Small intestine (tissue), 7 donors: Measurements from ENCODE around the gene LMCD1. TPM values are rescaled to one million over a fixed set of nuclear protein-coding genes. Genes with fewer than 3 reads are reported as not detected.

Experiments used
- DNase-seq, 2 donors: peaks; one replicate each; pipeline versions ENCODE4 v3.0.0 to v3.0.0-alpha.2; 2013
- FAIRE-seq: peaks from 2 replicates; lab custom pipeline; 2012; peaks lifted over from hg19 to GRCh38; lab: Jason Lieb, UNC
- H3K27ac ChIP-seq, 3 donors: one replicate each; pipeline ENCODE4 v1.5.1; 2013; ENCODE audit warnings: low read length in 2 of 3, mild to moderate bottlenecking in 2 of 3, control low read depth in 1 of 3, inconsistent platforms in 1 of 3, low read depth in 1 of 3, moderate library complexity in 1 of 3
- H3K27me3 ChIP-seq, 3 donors: one replicate each; pipeline ENCODE4 v1.6.1; 2013; ENCODE audit warnings: low read length in 3 of 3, inconsistent platforms in 1 of 3; ENCODE audit not compliant: control insufficient read depth in 3 of 3, insufficient read depth in 3 of 3
- H3K36me3 ChIP-seq, 3 donors: one replicate each; pipeline ENCODE4 v1.6.1; 2013; ENCODE audit warnings: low read length in 3 of 3, inconsistent platforms in 1 of 3, low read depth in 1 of 3, mild to moderate bottlenecking in 1 of 3, moderate library complexity in 1 of 3; ENCODE audit not compliant: control insufficient read depth in 3 of 3, insufficient read depth in 2 of 3
- H3K4me1 ChIP-seq, 3 donors: one replicate each; pipeline ENCODE4 v1.6.1; 2013; ENCODE audit warnings: low read length in 2 of 3, inconsistent platforms in 1 of 3, low read depth in 1 of 3, mild to moderate bottlenecking in 1 of 3, moderate library complexity in 1 of 3; ENCODE audit not compliant: control insufficient read depth in 3 of 3, insufficient read depth in 2 of 3
- H3K4me3 ChIP-seq, 3 donors: one replicate each; pipeline ENCODE4 v1.5.1; 2013; ENCODE audit warnings: low read length in 3 of 3, control low read depth in 1 of 3, inconsistent platforms in 1 of 3, low read depth in 1 of 3, mild to moderate bottlenecking in 1 of 3, moderate library complexity in 1 of 3
- H3K9me3 ChIP-seq, 2 donors: one replicate each; pipeline ENCODE4 v1.6.1; 2013; ENCODE audit warnings: low read depth in 1 of 2, low read length in 1 of 2; ENCODE audit not compliant: control insufficient read depth in 2 of 2, insufficient read depth in 1 of 2
- WGBS, 3 donors: extraction: QIAGEN DNeasy Blood & Tissue Kit; methylation state at CpG; one replicate each; pipeline ENCODE4 v1.1.7; 2013; 5-methylcytosine and 5-hydroxymethylcytosine counted together
- polyA plus RNA-seq, 4 donors: library from polyadenylated mRNA; stranded (reverse) in 3 of 4; unstranded in 1 of 4; fragments of 200-250 nt in 3 of 4; fragments of 120-200 nt in 1 of 4; gene quantifications; one replicate each; pipeline versions ENCODE4 v1.2.1 to v1.2.3, GENCODE V29; 2013
- donor health status: healthy with polysubstance abuse.
- donor health status: control.
- donor health status: control.
- donor health status: Bipolar disorder and iron deficiency.
- donor health status: healthy.

The LMCD1 gene
- polyA plus RNA-seq, 4 donors, result 2.5 to 29.4 (median 14.7) TPM

DNA sequence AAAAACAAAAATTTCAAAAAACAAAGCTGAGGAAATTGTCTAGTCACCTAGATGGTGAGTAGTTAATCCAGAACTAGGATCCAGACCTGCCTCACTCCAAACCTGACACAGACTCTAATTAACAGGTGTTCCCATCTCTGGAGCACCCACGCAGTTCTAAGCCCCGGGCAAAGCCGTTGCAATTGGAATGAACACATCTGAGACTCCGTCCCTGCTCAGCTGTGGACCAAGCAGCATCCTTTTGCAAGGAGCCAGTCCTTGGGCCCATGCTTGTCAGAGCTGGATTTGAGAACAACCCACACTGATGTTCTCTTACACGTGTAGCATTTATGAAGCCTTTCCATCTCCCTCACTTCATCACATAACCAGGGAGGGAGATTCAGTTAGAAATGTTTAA, 54.8 kb downstream of the LMCD1 start:
- Histone ChIP-seq H3K36me3 (peaks cover 0 to 10% (median 0%) of the 10 kb centered on the region in 3 donors), H3K4me1 (peaks cover 0 to 7% (median 0%) of the 10 kb centered on the region in 3 donors), H3K4me3 (no peak overlapping the region), H3K27me3 (no peaks in the 10 kb centered on the region), H3K27ac (peak overlapping the region in 2 of 3 donors; percentile 4 to 67), H3K9me3 (no peaks in the 10 kb centered on the region)
- FAIRE-seq (no peak), DNase-seq (no peak)
- WGBS, 3 donors, result 74 to 94% (median 89%) methylated on average over 5 of the region's 5 CpGs

DNA sequence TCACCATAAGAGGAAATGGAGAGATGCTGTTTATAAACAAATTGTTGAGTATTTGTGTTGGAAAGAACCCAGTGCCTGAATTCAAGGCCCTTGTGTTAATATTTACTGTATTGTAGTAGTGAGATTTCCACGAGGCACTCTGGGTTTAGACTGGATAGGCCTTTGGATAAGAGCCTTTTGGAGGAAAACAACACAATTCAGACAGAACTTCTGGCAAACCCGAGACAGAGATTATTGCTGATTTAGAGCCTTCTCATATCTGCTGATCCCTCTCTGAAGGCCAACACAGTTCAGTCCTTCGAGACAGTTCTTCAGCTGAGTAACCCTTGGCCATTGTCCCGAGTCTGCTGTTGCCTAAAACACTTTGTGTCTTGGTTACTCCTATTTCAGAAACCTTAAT, 55.7 kb downstream of the LMCD1 start:
- no peaks in the 10 kb centered on the region for H3K27me3 ChIP-seq
- H3K4me1 ChIP-seq, result peaks cover 0 to 7% (median 0%) of the 10 kb centered on the region in 3 donors
- no peak overlapping the region for H3K4me3 ChIP-seq
- no peak overlapping the region for H3K27ac ChIP-seq
- 64 to 88% (median 78%) methylated on average over 4 of the region's 4 CpGs for WGBS, 3 donors
- peaks cover 0 to 8% (median 0%) of the 10 kb centered on the region in 3 donors for H3K36me3 ChIP-seq
- DNase-seq (peak in 1 of 2 donors; percentile 24), FAIRE-seq (no peak)
- no peaks in the 10 kb centered on the region for H3K9me3 ChIP-seq

DNA sequence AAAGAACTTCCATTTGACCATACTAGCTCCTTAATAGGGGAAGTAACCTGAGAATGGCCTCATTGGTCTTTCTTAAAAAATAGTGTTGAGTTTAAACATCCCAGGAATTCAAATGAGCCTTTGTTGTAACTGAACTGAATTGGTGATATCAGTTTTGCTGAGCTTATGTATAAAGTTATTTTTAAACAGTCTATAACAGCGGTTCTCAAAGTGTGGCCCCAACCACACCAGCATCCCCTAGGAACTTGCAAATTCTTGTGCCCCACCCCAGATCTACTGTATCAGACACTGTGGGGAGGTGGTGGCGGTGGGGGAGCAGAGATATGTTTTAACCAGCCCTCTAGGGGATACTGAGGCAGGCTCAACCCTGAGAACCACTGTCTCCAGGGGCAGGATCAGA, 57.0 kb downstream of the LMCD1 start:
- no peak for FAIRE-seq
- 85 to 91% (median 90%) methylated on average over 2 of the region's 2 CpGs for WGBS, 3 donors
- peaks cover 0 to 7% (median 0%) of the 10 kb centered on the region in 3 donors for H3K4me1 ChIP-seq
- no peak for DNase-seq
- no peaks in the 10 kb centered on the region for H3K27me3 ChIP-seq
- H3K36me3 ChIP-seq, result peaks cover 0 to 3% (median 0%) of the 10 kb centered on the region in 3 donors
- no peaks in the 10 kb centered on the region for H3K9me3 ChIP-seq
- no peak overlapping the region for H3K27ac ChIP-seq
- H3K4me3 ChIP-seq, result no peak overlapping the region

DNA sequence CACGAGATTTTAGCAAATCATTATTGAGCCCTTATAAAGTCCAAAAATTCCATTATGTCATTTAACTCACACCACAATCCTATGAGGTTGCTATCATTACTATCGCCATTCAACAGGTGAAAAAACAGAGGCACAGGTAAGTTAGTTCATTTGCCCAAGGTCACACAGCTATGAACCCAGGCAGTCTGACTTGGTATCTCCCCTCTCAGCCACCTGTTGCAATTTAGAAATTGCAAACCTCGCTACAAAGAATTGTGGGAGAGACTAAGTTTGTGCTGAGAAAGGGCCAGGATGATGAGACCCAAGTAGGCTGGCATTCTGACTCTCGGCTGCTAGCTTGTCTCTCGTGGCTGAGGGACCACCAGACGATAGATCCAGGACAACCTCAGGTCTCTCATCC, 57.7 kb downstream of the LMCD1 start:
- no peak overlapping the region for H3K27ac ChIP-seq
- no peak for DNase-seq
- peaks cover 0 to 7% (median 0%) of the 10 kb centered on the region in 3 donors for H3K4me1 ChIP-seq
- H3K4me3 ChIP-seq, result no peak overlapping the region
- no peaks in the 10 kb centered on the region for H3K27me3 ChIP-seq
- H3K9me3 ChIP-seq, result no peaks in the 10 kb centered on the region
- FAIRE-seq, result no peak
- 88 to 94% (median 90%) methylated on average over 6 of the region's 6 CpGs for WGBS, 3 donors
- peaks cover 0 to 3% (median 0%) of the 10 kb centered on the region in 3 donors for H3K36me3 ChIP-seq

DNA sequence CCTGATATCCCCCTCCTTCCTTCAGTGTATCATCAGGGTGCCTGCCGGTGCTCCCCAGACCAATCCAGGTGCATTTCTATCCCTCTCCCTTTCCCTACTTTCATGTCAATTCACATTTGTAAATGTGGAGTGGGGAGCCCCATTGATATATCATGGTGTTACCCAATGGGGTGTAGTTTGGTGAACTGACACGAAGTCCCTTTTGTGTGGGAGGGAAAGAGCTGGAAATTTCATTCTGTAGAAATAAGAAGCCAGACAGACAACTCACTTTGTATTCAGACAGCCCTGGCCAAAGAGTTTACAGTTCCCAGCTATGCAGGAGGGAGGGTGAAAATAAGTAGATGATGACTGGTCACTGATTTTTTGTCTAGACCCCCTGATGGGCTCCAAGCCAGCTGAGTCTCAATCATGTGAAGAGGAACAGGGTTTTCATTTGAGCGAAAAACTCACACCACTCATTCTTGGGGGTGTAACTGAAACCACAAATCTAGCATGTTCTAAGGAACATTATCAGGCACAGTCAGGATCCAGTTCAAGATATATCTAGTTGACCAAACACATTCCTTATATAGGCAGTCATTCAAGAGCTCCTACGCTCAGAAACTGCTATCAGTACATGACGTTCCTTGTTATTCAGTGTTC, 58.9 kb downstream of the LMCD1 start:
- peaks cover 0 to 3% (median 0%) of the 10 kb centered on the region in 3 donors for H3K4me1 ChIP-seq
- H3K4me3 ChIP-seq, result no peak overlapping the region
- DNase-seq (no peak), FAIRE-seq (no peak)
- 81 to 87% (median 86%) methylated on average over 5 of the region's 5 CpGs for WGBS, 3 donors
- no peaks in the 10 kb centered on the region for H3K27me3 ChIP-seq
- no peaks in the 10 kb centered on the region for H3K9me3 ChIP-seq
- H3K27ac ChIP-seq, result peak overlapping the region in 1 of 3 donors; percentile 9
- H3K36me3 ChIP-seq, result peaks cover 0 to 6% (median 0%) of the 10 kb centered on the region in 3 donors

DNA sequence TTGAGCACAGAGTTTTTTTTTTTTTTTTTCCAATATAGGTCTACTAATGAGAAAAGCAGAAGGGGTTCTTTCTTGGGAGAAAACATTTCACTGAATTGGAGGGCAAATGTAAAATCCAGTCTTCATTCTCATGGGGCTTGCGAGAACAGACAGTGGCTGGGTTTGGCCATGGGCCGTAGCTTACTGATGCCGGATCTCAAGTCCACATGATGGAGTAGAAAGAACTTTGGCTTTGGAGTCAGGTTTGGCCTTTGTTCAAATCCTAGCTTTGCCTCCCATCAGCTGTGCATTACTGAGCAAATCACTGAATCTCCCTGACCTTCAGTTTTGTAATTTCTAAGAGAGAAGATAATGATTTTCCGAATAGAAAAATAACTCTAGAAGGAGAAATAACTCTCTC, 59.7 kb downstream of the LMCD1 start:
- Histone ChIP-seq H3K9me3 (no peaks in the 10 kb centered on the region), H3K4me3 (no peak overlapping the region), H3K27ac (no peak overlapping the region), H3K4me1 (peaks cover 0 to 3% (median 0%) of the 10 kb centered on the region in 3 donors), H3K36me3 (peaks cover 0 to 8% (median 0%) of the 10 kb centered on the region in 3 donors), H3K27me3 (no peaks in the 10 kb centered on the region)
- DNase-seq (no peak), FAIRE-seq (no peak)
- 69 to 92% (median 86%) methylated on average over 4 of the region's 4 CpGs for WGBS, 3 donors

DNA sequence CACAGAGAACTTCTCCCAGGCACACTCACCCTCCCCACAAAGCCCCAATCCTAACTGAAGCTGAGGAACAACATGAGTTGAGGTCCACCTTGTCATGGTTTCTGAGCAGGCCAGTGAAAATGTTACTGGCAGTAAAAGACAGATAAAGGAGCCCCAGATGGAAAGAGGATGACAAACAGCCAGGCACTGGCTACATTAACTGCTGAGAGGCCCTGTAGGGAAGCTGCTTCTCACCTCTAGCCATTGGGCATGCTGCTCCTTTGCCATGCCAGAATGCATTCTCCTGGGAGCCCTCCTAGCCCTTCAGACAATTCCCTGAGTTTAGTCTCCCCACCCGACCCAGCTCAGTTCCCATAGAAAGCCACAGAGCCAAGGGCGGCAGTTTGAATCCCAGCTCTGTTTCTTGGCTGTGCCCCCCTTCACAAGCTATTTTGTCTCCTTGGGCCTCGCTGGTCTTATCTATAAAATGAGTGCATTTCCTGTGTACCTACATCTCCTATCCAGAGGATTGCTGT, 60.5 kb downstream of the LMCD1 start:
- Histone ChIP-seq H3K4me3 (no peak overlapping the region), H3K27ac (no peak overlapping the region), H3K27me3 (no peaks in the 10 kb centered on the region), H3K36me3 (peaks cover 0 to 8% (median 0%) of the 10 kb centered on the region in 3 donors), H3K4me1 (no peaks in the 10 kb centered on the region), H3K9me3 (no peaks in the 10 kb centered on the region)
- no peak for FAIRE-seq
- DNase-seq, result no peak
- 77 to 81% (median 78%) methylated on average over 3 of the region's 3 CpGs for WGBS, 3 donors

DNA sequence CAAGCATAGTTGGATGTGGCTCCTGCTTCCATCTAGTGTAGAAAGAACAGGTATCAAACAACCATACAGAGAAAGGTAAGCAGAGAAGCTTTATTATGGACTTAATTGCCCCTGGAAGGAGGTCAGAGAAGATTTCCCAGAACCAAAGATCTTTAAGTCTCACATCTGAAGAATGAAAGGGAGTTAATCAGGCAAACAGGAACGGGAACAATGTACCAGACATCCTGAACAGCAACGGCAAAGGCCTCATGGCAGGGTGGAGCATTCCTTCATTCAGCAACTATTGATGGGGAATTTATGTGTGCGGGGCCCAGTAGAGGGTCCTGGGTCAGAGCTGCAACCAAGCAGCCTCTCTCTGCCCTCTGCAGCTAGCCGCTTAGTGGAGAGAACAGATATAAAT, 61.5 kb downstream of the LMCD1 start:
- Histone ChIP-seq H3K9me3 (no peaks in the 10 kb centered on the region), H3K27me3 (no peaks in the 10 kb centered on the region), H3K4me1 (no peaks in the 10 kb centered on the region), H3K36me3 (peaks cover 0 to 12% (median 0%) of the 10 kb centered on the region in 3 donors), H3K27ac (no peak overlapping the region), H3K4me3 (no peak overlapping the region)
- WGBS, 3 donors, result 73 to 89% (median 80%) methylated on average over 4 of the region's 4 CpGs
- DNase-seq (no peak), FAIRE-seq (no peak)
